Naive B cell (primary cell): ENCODE results near the gene NET1. TPM values are rescaled to one million over a fixed set of nuclear protein-coding genes. Genes with fewer than 3 reads are reported as not detected.
"Not testable (repeated sequence)": the region's sequence is repeated elsewhere in the genome, so short reads cannot be mapped to it uniquely, and the experiment has no call there.

Experiments
- ATAC-seq, 2 donors: fragments of 150-1000 bp; cut with Tn5 transposase; 2 replicates each; pipeline ENCODE4 v1.10.0; 2021; ENCODE audit warnings: low read depth in 2 of 2, mild to moderate bottlenecking in 2 of 2, moderate library complexity in 2 of 2
- DNase-seq: peaks from one replicate; pipeline ENCODE4 v3.0.0; 2022
- H3K27ac Mint-ChIP-seq, 6 donors: one replicate each; pipeline ENCODE4 v1.8.0; 2020 to 2022; ENCODE audit warnings: mild to moderate bottlenecking in 6 of 6, mixed read lengths in 6 of 6, moderate library complexity in 5 of 6, inconsistent platforms in 2 of 6
- H3K27me3 Mint-ChIP-seq, 3 donors: one replicate each; pipeline ENCODE4 v1.8.0; 2021 to 2022; ENCODE audit warnings: mixed read lengths in 3 of 3, mild to moderate bottlenecking in 1 of 3
- H3K36me3 Mint-ChIP-seq, 2 donors: one replicate each; pipeline ENCODE4 v1.8.0; 2020 to 2022; ENCODE audit warnings: mixed read lengths in 2 of 2, inconsistent platforms in 1 of 2, mild to moderate bottlenecking in 1 of 2
- H3K4me1 Mint-ChIP-seq, 3 donors: one replicate each; pipeline ENCODE4 v1.8.0; 2020 to 2022; ENCODE audit warnings: mixed read lengths in 3 of 3, inconsistent platforms in 1 of 3, mild to moderate bottlenecking in 1 of 3, moderate library complexity in 1 of 3
- H3K4me3 Mint-ChIP-seq, 8 donors: one replicate each; pipeline ENCODE4 v1.8.0; 2020 to 2022; ENCODE audit warnings: mild to moderate bottlenecking in 8 of 8, mixed read lengths in 8 of 8, moderate library complexity in 8 of 8, inconsistent platforms in 2 of 8
- H3K9me3 Mint-ChIP-seq, 7 donors: one replicate each; pipeline ENCODE4 v1.8.0; 2020 to 2022; ENCODE audit warnings: mixed read lengths in 7 of 7, mild to moderate bottlenecking in 5 of 7, inconsistent platforms in 2 of 7, moderate library complexity in 1 of 7
- polyA plus RNA-seq, 6 donors: library from polyadenylated mRNA; unstranded; fragments of 300-500 nt; fragmentation: Illumina TruSeq; gene quantifications; one replicate each; pipeline ENCODE4 v1.2.3, GENCODE V29; 2021; ENCODE audit warnings: low read depth in 6 of 6

NET1 gene
- polyA plus RNA-seq, 6 donors from 2014 or later = 3.7 to 6.0 (median 4.2) TPM; not detected in 1

DNA sequence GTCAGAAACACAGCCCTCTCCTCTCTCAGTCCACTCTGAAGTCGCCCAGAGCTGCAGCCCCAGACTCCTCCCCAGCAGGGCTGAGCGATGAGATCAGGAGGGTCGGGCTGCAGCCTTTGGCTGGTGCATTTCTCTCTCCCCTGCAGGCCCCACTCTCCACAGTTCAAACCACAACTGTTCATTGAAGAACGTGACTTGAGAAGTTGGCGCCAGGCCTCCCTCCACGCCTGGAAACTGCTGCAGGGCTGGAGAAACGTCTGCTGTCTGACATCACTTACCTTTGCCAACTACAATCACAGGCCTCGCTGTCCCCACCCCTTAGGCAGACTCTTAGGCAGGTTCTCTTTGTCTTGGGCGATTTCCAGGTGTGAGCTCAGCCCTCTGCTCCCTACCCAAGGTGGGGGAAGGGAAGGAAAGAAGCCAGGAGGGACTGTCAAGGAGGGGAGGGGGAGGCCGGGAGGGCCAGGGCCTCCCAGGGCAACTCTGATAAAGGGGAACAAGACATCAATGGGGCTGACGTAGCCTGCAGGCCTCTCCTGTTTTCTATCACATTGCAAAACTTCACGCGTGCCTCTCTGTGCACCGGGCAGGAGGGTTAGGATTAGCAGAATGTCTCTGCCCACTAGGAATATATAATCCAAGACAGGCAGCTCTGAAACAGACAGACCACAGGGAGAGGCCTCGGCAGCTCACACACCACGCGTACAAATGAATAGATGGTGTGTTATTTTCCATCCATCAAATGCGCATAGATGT is 54.3 kb downstream of the NET1 start:
- Mint-ChIP-seq H3K36me3 (no peaks in the 10 kb centered on the region), H3K9me3 (peaks cover 0 to 7% (median 2%) of the 10 kb centered on the region in 7 donors), H3K27ac (no peak overlapping the region), H3K4me3 (peak overlapping the region in 1 of 8 donors; percentile 61), H3K27me3 (peaks cover 0 to 12% (median 0%) of the 10 kb centered on the region in 3 donors), H3K4me1 (peaks cover 8 to 18% (median 11%) of the 10 kb centered on the region in 3 donors)
- DNase-seq = no peak
- no peak for ATAC-seq

DNA sequence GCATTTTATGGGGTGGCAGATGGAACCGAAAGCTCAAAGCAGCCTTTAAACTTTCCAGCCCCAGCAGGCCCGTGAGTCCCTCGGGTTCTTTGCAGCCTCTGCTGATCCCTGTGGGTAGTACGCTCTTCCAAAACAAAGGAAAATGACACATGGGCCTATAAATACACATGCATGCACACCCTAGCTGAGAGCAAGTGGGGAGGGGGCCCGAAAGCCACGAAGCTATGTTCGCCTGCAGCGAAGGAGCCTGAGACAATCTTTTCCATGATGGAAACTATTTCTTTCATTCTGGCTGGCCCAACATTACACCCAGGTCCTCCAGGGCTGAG is 54.8 kb downstream of the NET1 start:
- H3K27ac Mint-ChIP-seq = no peak overlapping the region
- no peaks in the 10 kb centered on the region for H3K36me3 Mint-ChIP-seq
- DNase-seq (no peak), ATAC-seq (no peak)
- H3K27me3 Mint-ChIP-seq = peaks cover 0 to 12% (median 0%) of the 10 kb centered on the region in 3 donors
- peaks cover 3 to 12% (median 6%) of the 10 kb centered on the region in 3 donors for H3K4me1 Mint-ChIP-seq
- H3K4me3 Mint-ChIP-seq = no peak overlapping the region
- H3K9me3 Mint-ChIP-seq = peaks cover 0 to 7% (median 2%) of the 10 kb centered on the region in 7 donors

DNA sequence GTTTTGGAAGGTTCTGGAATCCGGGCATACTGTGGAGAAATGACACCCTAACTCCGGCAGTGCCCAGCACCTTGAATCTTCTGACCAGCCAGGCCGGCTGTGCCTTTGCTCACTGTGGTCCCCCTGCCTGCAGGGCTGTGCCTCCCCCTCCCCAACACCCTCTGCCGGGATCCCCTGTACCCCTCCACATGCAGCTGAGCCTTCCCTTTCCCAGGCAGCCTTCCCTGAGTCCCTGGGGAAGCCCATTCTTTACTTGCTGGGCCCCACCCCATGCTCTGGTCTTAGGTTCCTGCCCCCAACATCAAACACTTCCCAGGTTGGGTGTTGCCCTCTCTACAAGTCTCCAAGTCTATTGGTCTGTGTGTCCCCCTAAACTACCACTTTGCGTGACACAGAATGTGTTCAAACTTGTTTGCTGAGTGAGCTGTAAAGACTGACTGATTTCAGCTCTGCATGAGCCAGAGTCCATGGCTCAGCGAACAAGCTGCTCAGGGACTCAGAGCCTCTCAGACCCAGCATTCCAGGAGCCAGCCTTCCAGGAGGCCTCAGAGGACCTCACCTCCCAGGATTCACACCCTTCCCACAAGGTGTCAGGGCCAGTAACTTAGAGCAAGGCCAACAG is 55.4 kb downstream of the NET1 start:
- Mint-ChIP-seq H3K27ac (no peak overlapping the region), H3K27me3 (peaks cover 0 to 12% (median 0%) of the 10 kb centered on the region in 3 donors), H3K9me3 (peaks cover 0 to 7% (median 2%) of the 10 kb centered on the region in 7 donors), H3K4me1 (peaks cover 0 to 10% (median 1%) of the 10 kb centered on the region in 3 donors), H3K4me3 (peak overlapping the region in 1 of 8 donors; percentile 4), H3K36me3 (no peaks in the 10 kb centered on the region)
- ATAC-seq (no peak), DNase-seq (no peak)

DNA sequence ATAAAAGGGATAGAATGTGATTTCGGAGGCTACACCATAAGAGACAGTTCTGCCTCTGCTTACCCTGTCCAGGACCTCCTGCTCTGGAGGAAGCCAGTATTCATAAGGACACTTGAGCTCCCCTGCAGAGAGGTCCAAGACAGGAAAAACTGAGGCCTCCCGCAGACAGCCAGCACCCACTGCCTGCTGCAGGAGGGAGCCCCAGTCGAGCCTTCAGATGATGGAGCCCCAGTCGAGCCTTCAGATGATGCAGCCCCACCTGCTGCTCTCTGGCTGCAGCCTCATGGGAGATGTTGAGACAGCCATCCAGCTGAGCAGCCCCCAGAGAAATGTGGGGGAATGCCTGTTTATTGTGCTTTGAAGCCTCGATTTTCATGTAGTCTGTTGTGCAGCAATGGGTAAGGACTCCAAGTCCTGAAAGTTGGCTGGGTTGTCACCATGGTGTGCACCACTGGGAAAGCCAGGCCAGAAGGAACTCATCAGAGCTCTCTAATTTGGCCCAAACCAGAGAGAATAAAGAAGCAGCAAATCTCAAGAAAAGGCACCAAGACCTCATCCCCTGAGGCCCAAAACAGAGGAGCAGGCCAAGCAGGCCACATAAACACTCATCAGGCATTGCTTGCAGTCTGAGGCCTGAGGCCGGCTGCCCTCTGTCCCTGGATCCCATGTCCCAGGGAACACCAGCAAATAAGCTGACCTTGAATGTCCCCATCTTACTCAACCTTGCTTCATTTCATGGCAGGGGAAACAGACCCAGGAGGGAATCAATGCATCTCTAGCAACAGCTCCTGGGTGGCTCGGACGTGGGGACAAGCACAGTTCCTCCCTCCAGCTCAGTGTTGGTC is 56.1 kb downstream of the NET1 start:
- Mint-ChIP-seq H3K27ac (no peak overlapping the region), H3K4me3 (no peak overlapping the region), H3K9me3 (peaks cover 0 to 7% (median 2%) of the 10 kb centered on the region in 7 donors), H3K27me3 (peaks cover 0 to 5% (median 0%) of the 10 kb centered on the region in 3 donors), H3K4me1 (peaks cover 0 to 3% (median 0%) of the 10 kb centered on the region in 3 donors), H3K36me3 (no peaks in the 10 kb centered on the region)
- no peak for DNase-seq
- ATAC-seq = no peak

DNA sequence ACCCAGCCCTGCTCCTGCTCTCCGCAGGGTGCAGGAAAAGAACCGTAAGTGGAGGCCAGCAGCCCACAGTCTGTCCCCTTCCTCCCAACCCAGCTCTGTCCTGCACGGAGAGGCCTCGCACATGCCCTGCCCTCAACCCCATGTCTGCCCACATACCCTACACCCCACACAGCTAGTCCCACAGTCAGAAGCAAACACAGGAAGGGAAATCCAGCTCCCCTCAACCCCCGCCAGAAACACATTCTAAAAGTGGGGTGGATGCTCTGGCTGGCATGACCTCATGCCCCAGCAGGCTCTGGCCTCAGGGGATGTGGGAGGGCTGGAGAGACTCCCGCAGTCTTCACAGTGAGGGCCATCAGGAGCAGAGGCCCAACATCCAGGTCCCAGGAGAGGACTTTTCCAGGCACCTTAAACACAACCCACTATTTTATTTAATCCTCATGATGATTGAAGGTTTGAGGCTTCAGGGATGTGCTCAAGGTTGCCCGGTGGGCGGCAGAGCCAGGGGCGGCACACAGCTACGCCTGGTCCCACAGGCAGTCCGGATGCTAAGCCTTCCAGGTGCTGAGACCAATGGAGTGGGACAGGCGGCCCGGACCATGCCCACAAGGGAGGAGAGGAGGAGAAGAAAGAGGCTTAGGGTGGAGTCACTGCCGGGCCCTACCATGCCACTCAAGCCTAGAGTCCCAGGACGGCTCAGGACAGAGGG is 57.1 kb downstream of the NET1 start:
- H3K9me3 Mint-ChIP-seq = peaks cover 0 to 7% (median 2%) of the 10 kb centered on the region in 7 donors
- no peak for ATAC-seq
- no peaks in the 10 kb centered on the region for H3K27me3 Mint-ChIP-seq
- DNase-seq = no peak
- no peak overlapping the region for H3K4me3 Mint-ChIP-seq
- H3K27ac Mint-ChIP-seq = no peak overlapping the region
- H3K36me3 Mint-ChIP-seq = no peaks in the 10 kb centered on the region
- H3K4me1 Mint-ChIP-seq = no peaks in the 10 kb centered on the region

DNA sequence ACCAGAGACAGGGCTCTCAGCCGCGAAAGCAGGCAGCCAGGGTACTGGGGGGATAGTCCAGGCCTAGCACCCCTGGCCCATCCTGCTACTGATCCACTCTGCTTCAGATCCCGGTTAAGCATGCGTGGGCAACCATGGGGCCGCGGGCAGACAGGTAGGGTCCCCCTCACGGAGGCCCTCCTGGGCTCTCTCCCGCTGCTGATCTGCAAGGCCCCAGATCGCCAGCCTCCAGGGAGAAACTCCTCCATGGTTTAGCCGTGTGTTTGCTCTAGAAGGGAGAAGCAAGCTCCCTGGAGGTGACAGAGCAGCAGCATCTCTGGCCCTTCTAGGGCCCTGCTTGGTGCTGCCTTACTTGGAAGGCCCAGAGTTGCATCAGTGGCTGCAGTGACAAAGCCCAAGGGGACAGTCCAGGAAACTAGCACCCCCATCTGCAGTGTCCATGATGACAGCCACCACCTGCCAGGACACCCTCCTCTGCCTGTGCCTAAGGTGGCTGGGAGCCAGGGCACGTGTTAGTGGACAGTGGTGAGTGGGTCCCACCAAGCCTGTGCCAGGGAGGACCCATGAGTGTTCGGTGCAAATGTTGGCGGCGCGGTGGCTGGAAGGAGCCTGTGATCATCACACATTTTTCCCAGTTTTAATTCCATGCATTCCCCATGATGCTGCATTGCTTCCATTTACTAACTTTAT is 57.9 kb downstream of the NET1 start:
- H3K4me3 Mint-ChIP-seq = no peak overlapping the region
- H3K4me1 Mint-ChIP-seq = no peaks in the 10 kb centered on the region
- ATAC-seq (no peak), DNase-seq (no peak)
- peaks cover 0 to 7% (median 2%) of the 10 kb centered on the region in 7 donors for H3K9me3 Mint-ChIP-seq
- no peaks in the 10 kb centered on the region for H3K36me3 Mint-ChIP-seq
- no peak overlapping the region for H3K27ac Mint-ChIP-seq
- H3K27me3 Mint-ChIP-seq = no peaks in the 10 kb centered on the region

DNA sequence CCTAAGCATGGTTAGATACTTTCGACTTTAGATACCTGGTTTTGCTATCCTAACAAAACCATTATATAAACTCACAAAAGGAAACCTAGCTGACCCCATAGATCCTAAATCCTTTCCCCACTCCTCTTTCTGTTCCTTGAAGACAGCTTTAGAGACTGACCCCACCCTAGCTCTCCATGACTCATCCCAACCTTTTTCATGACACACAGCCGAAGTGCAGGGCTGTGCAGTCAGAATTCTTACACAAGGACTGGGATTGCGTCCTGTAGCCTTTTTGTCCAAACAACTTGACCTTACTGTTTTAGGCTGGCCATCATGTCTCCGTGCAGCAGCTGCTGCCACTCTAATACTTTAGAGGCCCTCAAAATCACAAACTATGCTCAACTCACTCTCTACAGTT is 62.3 kb downstream of the NET1 start:
- H3K36me3 Mint-ChIP-seq, H3K4me1 Mint-ChIP-seq, DNase-seq, H3K27ac Mint-ChIP-seq, H3K4me3 Mint-ChIP-seq, ATAC-seq, H3K27me3 Mint-ChIP-seq, H3K9me3 Mint-ChIP-seq: not testable (repeated sequence)

DNA sequence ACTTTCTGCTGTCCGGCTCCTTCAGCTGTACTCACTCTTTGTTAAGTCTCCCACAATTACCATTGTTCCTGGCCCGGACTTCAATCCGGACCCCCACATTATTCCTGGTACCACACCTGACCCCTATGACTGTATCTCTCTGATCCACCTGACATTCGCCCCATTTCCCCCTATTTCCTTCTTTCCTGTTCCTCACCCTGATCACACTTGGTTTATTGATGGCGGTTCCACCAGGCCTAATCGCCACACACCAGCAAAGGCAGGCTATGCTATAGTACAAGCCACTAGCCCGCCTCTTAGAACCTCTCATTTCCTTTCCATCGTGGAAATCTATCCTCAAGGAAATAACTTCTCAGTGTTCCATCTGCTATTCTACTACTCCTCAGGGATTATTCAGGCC is 62.7 kb downstream of the NET1 start:
- not testable (repeated sequence) for H3K4me1 Mint-ChIP-seq, H3K4me3 Mint-ChIP-seq, H3K9me3 Mint-ChIP-seq, ATAC-seq, H3K27me3 Mint-ChIP-seq, DNase-seq, H3K27ac Mint-ChIP-seq, H3K36me3 Mint-ChIP-seq

DNA sequence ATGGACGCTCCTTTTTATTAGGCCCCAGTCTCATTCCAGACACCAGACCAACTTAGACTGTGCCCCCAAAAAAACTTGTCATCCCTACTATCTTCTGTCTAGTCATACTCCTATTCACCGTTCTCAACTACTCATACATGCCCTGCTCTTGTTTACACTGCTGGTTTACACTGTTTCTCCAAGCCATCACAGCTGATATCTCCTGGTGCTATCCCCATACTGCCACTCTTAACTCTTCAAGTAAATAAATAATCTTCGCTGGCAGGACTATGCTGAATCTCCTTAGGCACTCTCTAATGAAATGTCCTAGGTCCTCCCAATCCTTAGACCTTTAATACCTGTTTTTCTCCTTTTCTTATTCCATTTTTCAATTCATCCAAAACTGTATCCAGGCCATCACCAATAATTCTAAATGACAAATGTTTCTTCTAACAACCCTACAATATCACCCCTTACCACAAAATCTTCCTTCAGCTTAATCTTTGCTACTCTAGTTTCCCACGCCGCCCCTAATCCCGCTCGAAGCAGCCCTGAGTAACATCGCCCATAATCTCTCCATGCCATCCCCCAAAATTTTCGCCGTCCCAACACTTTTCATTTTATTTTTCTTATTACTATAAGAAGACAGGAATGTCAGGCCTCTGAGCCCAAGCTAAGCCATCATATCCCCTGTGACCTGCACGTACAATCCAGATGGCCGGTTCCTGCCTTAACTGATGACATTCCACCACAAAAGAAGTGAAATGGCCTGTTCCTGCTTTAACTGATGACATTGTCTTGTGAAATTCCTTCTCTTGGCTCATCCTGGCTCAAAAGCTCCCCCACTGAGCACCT is 63.8 kb downstream of the NET1 start:
- ATAC-seq, H3K27me3 Mint-ChIP-seq, DNase-seq, H3K27ac Mint-ChIP-seq, H3K4me3 Mint-ChIP-seq, H3K36me3 Mint-ChIP-seq, H3K9me3 Mint-ChIP-seq: not testable (repeated sequence)
- peaks cover 6 to 11% (median 11%) of the 10 kb centered on the region in 3 donors for H3K4me1 Mint-ChIP-seq

DNA sequence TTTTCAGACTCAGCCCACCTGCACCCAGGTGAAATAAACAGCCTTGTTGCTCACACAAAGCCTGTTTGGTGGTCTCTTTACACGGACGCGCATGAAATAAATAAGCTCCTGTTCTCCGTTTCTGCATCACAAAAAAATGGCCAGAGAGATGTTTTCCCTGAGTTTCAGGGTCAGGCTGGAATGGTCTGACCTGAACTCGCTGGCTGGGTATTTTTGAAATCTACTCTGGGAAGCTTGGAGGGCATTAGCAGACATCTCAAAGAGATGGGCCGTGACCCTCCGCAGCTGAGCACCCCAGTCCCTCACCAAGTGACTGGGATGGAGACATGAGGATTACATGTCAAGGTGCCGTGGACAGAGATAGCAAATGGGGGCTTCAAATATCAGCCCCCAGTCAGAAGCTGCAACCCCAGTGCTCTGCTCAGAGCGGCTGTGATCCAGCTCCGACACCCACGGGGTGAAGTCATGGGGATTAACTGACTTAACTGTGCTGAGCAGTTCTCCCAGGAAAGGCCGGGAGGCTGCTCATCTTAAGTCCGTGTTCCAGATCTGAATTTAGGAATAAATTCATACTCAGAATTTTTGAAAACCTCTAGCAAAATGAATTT is 64.7 kb downstream of the NET1 start:
- Mint-ChIP-seq H3K9me3 (peaks cover 0 to 2% (median 0%) of the 10 kb centered on the region in 7 donors), H3K27me3 (no peaks in the 10 kb centered on the region), H3K4me1 (peaks cover 6 to 11% (median 11%) of the 10 kb centered on the region in 3 donors), H3K4me3 (no peak overlapping the region), H3K27ac (no peak overlapping the region), H3K36me3 (no peaks in the 10 kb centered on the region)
- ATAC-seq = no peak
- no peak for DNase-seq

DNA sequence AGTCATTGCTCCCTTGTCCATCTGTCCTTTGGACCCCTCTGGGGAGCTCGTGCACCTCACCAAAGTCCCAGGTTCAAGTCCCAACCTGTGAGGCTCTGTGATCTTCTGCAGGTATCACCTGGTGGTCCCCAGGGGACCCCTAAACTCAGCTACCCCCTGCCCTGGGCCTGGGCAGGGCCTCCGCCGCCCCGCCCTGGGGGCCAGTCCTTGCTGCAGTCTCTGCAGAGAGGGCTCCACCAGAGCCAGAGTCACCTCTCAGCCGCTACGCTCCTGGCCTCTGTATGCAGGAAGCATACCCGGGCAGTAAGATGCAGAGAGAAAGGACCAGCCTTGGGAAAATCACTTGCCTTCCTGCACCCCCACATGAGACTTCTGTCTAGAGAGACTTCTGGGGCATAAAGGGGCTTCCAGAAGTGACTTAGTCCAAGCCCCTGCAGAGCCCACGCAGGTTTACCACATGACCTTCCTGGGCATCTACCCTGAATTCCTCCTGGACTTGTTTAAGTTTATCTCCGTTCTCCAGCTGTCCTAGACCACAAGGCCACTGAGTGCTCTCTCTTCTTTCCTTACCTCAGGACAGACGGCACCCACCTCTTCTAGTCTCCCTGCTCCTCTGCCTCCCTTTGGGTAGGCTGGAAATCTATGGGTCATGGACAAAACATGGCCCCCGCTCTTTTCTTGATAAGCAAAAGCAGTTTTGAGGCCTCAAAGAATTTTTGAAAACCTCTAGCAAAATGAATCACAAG is 65.8 kb downstream of the NET1 start:
- DNase-seq = no peak
- Mint-ChIP-seq H3K36me3 (no peaks in the 10 kb centered on the region), H3K27ac (peak overlapping the region in 1 of 6 donors; percentile 13), H3K9me3 (no peaks in the 10 kb centered on the region), H3K4me1 (peaks cover 6 to 11% (median 11%) of the 10 kb centered on the region in 3 donors), H3K27me3 (no peaks in the 10 kb centered on the region), H3K4me3 (no peak overlapping the region)
- ATAC-seq = no peak
